Esophagus mucosa (tissue), 1 donor: Measurements from ENCODE around the gene GPR156. TPM values are rescaled to one million over a fixed set of nuclear protein-coding genes. Genes with fewer than 3 reads are reported as not detected.
A peak's percentile ranks its signal among the peaks of the same experiment; 100 is the strongest.

Experiments used
- ATAC-seq: fragments of 200-7000 bp; cut with Tn5 transposase; one replicate; pipeline ENCODE4 v1.9.1; 2020
- total RNA-seq: library from RNA; stranded (reverse); gene quantifications from one replicate; pipeline ENCODE4 v1.2.4, GENCODE V29; 2023
- donor health status: DM: yes; HTN: yes; CAD: no.

GPR156 gene
- total RNA-seq, 1 donor from 2014 or later: 0.08 TPM

DNA sequence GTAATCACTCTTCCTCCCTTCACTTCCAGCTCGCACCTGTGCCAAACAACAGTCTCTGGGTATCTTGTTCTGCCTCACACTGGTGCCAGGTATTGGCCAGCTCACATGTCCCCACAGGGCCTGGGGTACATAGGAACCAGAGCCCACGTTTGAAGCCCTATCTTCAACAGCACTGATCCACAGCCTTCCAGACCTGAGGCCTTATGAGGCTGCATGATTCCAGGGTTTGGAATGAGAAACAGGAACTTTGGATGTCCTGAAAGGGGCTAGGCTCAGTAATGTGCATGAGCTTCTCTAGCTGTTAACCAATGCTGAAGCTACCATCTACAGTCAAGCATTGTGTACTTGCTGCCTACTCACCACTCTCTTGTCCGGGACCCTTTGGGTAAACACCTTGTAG is 92.4 kb downstream of the GPR156 start:
- peak; percentile 8 for ATAC-seq

DNA sequence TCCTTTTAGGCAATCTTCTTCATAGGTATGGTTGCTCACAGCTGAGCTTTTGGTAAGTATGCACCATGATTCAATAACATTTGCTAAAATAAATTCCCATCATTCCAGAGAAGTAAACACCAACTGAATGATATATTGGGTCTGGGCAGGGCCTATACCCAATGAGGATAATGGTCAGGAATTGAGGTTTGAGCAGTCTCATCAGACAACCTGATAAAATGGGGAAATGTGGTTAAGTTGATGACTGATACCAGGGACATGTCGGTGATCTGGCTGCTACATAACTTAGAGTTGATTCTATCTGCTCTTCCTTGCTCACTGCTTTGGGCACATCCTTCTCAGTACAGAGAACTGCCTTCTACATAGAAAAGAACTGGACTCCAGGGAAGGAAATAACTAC is 92.9 kb downstream of the GPR156 start:
- no peak for ATAC-seq

DNA sequence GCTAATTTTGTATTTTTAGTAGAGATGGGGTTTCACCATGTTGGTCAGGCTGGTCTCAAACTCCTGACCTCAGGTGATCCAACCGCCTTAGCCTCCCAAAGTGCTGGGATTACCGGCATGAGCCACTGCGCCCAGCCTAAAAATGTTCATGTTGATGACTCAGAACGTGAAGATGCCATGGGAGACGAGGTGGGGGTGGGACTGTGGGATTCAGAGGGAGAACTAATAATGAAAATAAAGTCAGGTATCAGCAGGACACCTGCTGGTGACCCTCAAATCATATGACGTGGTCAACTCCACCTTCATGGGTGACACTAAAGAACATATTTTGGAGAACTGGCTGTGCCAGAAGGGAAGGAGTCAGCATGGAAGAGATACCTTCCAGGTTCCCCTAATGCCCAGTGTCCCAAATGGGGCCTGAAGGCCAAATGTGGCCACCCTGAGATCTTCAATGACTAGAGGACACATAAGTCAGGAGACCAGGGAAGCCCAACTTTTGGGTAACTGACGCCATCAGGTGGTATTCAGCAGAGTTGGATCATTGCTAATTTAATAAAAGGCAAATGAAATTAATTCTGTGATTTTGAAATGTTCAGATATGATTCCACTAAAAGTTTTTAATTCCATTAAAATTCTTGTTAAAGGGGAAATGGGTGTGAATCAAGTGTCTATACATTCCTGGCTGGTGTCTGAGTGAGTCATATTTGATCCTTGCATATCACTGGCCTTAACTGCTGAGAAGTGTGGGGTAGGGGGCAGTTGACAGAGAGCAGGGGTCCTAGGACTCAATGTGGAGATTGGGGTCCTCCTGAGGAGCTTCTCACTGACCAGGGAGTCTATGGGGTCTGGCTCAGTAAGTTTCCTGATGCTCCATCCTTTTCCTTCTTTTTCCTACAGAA is 102.2 kb downstream of the GPR156 start:
- ATAC-seq: peak; percentile 64

DNA sequence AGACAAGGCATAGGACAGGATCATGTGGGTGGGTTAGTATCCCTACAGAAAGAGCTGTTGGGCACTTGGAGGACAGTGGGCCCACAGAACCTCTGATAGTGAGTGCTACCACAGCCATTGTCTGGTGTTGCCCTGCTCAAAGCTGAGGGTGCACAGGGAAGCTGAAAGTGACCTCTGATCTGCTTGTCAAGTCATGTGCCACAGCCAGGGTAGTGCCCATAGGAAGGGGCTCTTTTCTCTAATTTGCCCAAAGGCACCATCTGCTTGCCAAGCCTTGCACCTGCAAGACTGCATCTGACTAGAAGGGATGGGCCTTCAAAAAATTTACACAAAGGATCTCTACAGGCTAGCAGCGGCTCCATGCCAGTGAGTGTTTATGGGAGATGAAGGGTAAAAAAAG is 103.4 kb downstream of the GPR156 start:
- peak; percentile 24 for ATAC-seq

DNA sequence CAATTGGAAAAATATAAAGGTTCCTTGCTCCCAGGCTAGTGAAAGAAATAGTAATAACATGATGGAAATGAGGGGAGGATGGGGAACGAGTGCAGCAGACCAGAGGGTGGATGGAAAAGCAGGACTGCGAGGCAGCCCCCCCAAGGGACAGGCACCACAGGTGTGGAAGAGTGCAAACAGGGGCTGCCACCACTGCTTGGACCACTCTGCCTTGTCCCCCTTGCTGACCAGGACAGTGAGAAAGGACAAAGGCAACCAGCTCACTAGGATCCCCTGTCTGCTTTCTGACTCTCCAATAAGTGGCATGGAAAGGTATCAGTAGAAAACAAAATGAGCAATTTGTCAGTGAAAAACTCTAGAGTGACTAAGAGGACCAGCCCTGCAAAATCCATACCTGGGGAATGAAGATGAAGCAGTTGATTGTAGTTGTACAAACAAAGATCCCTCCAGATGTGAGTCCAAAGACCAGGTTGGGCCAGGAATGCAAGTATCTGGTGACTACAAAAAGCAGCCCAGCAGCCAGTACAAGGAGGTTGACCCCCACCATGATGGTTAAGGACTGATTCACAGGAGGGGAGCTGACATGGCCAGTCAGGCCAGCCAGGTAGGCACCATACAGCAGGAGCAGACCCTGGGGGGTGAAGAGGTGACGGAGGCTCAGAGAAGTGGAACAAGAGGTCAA is 104.2 kb downstream of the GPR156 start:
- ATAC-seq: no peak

DNA sequence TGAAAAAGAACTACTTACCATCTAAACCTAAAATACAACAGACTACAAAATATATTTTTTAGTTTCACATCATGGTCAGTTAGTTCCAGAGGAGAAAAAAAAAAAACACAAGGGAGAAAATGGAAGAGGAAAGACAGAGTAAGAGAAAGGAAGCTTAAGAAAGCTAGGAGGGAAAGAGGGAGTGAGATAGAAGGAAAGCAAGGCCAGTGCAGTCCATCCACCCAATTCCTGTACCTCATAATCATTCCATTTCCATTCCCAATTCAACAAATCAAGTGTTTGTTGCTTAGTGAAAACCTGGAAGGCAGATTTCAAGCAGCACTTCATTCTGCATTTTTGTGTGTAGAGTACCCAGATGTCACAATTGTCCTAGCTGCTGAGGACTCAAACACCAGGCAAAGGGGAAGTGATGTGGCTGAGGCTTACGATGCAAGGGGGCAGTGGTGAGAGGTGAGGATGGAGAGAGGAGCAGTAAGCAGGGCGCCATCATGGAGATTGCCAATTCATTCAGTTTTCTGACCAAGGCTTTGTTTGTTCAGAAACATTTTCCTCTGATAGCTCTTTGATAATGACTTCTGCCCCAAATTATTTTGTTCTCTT is 107.2 kb downstream of the GPR156 start:
- no peak for ATAC-seq

DNA sequence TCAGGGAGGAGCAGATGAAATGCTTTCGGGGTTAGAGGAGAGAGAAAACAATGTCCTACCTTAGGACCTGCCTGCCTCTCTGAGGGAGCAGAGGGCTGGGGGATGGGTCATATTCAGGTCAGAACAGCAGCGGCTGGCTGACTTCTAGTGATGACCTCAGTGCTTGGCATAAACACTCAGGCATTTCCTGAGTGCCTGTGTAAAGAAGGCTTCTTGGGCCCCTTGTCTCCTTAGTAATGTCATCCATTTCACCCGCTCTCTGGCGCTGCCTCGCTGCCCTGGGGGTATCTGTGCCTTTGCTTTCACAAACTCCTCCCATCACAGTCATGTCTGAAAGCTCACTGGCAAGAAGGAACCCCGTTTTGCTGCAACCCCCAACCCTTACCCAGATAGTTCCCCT is 107.9 kb downstream of the GPR156 start:
- peak; percentile 74 for ATAC-seq

DNA sequence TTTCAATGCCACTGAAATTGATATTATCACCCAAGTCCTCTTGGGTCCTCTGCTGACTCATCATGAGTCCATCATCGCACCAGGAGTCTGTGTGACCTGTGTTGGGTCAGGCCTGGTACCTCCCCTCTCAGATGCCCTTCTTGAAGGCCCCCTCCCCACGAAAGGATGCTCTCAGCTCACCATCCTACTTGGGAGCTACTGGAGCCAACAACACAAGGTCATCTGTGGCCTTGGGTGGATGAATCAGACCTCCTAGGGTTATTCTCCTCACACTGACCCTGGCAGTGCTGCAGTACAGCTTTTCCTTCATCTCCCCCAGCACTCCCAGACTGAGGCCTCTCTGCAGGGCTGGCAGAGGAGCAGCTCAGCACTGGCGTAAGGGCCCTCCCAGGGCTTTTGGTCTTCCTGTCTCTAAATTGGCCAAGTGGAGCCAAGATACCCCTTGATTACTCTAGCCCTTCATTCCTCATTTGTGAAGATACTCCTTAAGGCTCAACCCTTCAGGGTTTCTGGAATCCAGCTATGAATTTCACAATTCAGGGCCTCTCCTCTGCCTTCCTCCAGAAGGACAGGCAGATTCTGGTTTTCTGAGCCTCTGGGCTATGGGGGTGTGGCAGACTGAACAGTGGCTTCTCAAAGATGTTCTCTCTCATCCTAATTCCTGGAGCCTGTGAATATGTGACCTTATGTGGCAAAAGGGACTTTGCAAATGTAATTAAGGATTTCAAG is 110.0 kb downstream of the GPR156 start:
- no peak for ATAC-seq

- no peak for ATAC-seq
Observed at GRCh38 chr3:120173056-120173675, 111.9 kb downstream of the GPR156 start.

GRCh38 chr3:120172070-120172469 is 113.0 kb downstream of the GPR156 start:
- ATAC-seq: no peak

DNA sequence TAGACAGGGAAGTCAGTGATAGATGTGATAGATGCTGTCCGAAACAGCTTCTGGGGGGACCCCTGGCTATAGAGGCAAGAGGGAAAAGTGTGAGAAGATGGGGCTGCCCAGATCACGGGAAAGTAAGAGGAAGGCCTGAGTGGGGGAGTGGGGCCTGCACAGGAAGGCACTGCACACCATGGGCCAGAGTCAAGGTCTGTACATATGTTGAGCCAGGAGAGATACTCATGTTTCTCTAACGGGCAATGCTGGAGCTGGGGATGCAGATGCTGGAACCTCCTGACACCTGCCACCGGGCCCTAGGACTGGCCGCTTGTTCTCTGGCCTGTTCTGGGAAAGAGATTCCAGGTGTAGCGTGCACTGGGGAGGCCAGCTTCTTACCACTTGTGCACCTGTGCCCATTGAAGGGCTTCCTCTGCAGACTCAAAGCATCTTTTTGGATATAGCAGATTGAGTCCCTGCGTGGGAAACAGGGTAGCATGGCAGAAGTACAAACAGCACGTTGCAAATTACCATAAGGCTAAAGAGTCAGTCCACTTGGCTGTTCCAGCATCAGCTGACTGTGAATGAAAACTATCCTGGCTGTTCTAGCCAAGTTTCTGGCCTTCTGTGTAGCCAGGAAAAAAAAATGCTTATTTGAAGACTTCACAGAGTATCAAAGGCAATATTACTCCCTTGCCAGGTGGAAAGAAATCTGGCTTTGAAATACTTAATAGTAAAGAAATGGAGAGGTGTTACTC is 113.7 kb downstream of the GPR156 start:
- ATAC-seq: no peak

DNA sequence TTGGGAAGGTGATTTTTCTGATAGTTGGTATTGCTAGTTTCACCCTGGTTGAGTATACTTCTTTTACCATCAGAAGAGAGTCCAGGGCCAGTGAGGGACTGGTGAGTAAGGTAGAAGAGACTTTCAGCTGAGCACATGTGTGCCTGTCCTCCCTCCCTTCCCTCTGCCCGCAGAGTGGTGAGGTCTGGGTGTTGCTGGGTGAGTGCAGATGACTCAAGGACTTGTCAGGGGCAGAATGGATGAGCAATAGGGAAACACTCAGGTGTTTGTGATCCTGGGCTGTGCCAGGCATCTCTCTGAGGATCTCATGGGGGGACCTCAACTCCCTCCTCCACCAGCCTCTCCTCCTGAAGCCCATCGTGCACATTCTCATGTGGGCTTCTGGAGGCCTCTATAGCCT is 114.8 kb downstream of the GPR156 start:
- peak; percentile 98 for ATAC-seq

- ATAC-seq: peak; percentile 63
Observed at GRCh38 chr3:120169407-120169806, 115.6 kb downstream of the GPR156 start.

DNA sequence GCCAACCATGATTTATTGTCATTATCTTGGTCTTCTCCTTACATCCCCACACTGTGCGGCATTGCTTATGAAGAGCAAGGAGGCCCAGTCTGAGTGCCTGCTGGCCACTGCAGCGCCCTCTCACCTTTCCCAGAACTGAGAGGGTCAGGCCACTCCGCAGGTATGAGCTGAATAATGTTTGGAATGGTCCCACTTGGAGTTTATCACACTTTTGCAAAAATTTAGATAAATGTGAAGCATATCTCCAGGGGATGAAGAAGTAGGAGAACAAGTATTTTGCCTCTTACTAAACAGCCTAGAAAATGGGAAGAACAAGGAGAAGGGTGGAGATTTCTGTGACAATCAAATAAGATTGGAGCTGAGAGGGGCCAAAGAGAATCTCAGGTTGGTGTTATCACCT is 116.4 kb downstream of the GPR156 start:
- no peak for ATAC-seq

GRCh38 chr3:120168038-120168437 is 117.0 kb downstream of the GPR156 start:
- ATAC-seq: no peak

- no peak for ATAC-seq
Observed at GRCh38 chr3:120167488-120167887, 117.5 kb downstream of the GPR156 start.

- no peak for ATAC-seq
Observed at GRCh38 chr3:120163816-120164215, 121.2 kb downstream of the GPR156 start.

- ATAC-seq: no peak
Observed at GRCh38 chr3:120163026-120163425, 122.0 kb downstream of the GPR156 start.

- ATAC-seq: no peak
Observed at GRCh38 chr3:120162400-120162799, 122.6 kb downstream of the GPR156 start.

DNA sequence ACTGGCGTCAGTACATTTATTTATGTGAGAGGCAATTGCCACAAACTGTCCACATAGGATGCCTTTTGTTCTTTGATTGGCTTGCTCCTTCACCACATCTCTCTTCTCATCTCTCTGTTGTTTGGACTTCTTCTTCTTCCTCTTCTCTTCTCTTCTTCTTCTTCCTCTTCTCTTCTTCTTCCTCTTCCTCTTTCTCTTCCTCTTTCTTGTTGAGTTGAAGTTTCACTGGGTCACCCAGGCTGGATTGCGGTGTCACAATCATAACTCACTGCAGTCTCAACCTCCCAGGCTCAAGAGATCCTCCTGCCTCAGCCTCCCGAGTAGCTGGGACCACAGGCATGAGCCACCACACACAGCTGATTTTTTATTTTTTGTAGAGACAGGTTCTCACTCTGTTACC is 123.1 kb downstream of the GPR156 start:
- no peak for ATAC-seq

DNA sequence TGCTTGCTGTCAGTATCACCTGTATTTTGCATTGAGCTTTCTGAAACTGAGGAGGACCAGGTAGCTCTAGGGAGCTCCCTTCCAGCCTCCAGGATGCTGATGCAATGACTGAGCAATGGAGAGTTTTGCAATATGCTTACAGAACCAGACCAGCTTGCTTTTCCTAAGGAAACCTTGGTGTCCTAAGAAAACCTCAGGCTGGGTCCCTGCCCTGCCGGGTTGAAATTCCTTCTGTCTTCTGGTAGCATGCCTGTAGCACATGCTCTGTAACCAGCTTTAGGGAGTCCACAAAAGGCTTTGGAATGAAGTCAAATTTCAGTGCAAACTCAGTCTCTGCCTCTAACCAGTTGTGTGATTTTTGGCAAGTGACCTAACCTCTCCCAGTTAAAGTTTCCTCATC is 125.0 kb downstream of the GPR156 start:
- peak; percentile 99 for ATAC-seq

GRCh38 chr3:120157681-120158080 is 127.3 kb downstream of the GPR156 start:
- no peak for ATAC-seq
